CD1c-positive myeloid dendritic cell (primary cell): ENCODE results near the gene PSMD7.

Source experiments
- DNase-seq: peaks from one replicate; pipeline ENCODE4 v3.0.0-alpha.2; 2016; ENCODE audit errors: extremely low spot score

PSMD7 gene

DNA sequence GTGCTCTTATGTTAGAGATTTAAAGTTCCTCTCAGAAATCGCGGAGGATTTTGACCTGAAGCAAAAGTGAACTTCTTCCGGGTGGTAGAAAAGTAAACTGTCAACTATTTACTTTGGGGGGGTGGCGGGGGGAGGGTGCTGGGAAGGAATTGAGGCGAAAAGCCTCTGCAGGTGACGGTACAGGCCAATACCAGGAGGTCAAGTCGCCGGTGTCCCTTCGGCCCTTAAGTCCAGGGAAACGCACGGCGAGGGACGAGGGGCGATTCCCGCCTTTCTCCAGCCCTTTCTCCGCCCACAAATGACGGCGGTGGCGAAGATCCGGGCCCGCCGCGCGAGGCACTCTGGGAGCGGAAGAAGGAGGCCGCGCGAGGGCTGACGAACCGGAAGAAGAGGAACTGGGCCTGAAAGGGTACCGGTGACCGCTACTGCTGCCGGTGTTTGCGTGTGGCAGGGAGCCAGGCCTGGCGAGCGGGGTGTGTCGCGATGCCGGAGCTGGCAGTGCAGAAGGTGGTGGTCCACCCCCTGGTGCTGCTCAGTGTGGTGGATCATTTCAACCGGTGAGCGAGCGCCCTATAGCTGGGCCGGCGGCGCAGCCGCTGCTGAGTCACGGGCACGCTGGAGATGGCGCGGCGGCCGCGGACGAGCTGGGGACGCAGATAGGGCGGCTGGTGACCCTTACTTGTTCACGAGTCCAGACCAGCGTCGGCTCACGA, at the start of gene PSMD7:
PSMD7 (plus strand) TSS at position 383 of the 713 bp plus-strand sequence; CDS start at position 484, 101 bp downstream.
- peak; percentile 96 for DNase-seq

DNA sequence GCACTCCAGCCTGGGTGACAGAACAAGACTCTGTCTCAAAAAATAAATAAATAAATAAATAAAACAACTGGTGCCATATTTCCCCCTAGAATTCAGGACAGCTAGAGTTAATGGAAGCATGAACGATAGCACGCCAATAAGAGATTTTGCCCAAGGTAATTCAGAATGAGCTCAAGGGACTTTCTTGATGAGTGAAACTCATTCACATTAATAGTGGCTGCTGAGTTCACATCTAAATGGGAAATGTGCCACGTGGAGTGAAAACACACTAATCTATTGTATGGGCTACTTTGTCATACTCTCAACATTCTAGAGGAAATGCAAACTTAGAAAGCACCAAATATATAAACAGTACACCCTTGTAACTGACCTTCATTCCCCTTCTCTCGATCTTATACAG, 47.4 kb upstream of the PSMD7 start:
- no peak for DNase-seq

DNA sequence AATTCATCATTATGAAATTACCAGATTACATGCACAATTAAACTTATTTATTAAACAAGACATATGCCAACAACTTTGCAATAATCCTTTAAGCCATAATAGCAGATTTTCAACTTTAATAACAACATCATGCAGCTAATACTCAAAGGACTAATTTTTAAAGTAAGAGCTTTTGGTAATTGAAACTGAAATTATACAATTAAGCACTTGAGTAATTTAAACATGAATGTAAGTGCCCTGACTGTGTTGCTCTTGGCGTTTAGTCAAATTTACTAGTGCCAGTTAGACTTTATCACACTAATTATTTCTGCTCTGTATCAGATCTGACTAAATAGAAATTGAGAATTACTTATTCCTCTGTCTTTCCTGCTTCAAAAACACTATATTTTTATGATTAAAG, 46.8 kb upstream of the PSMD7 start:
- DNase-seq = no peak

DNA sequence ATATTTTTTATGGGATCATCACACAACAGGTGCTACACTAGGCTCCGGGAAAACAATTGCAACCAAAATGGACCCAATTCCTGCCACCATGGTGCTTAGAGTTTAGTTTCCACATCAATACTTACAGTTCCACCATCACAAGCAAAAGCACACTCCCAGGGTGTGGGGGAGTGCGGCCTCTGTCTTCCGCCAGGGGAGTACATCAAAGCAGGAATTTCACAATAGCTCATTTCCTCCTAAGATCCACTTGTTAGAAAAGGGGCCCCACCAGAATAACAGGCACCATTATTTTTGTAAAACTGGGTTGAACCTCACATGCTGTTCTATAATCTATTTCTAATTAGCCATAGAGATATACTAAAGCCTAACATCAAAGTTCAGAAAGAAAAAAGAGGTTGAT, 44.3 kb upstream of the PSMD7 start:
- no peak for DNase-seq

DNA sequence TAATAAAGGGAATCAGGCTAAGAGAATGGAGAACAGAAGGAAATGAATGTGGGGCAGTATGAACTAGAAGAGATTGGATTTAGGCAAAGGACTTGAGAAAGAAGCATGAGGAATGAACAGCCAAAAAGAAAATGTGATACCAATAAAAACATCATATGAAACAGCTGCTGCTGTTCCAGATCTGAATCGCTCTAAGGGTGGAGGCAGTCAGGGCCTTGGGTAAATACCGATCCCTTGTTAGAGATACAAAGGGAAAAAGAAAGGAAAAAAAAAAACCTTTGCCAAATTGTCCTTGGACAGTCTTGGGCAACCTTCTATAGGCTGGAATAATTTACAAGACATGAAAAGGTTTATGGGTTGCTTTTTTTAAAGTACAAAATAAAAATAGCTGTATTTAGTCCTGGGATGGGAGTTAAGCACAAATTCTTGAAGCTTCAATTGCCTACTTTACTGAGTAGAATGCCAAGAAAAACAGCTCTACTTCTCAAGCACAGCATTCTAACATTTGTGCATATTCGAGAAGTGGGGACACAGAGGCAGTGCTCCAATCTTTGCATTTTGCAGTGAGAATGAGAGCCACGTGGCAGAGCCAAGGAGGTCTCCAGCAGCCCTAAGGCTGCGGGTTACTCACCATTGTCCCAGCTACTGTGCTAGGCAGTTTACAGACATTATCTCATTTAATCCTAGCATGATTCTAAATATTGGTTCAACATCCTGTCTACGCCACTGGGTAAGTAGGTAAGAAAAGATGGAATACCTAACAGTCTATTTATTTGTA, 43.3 kb upstream of the PSMD7 start:
- DNase-seq = no peak

DNA sequence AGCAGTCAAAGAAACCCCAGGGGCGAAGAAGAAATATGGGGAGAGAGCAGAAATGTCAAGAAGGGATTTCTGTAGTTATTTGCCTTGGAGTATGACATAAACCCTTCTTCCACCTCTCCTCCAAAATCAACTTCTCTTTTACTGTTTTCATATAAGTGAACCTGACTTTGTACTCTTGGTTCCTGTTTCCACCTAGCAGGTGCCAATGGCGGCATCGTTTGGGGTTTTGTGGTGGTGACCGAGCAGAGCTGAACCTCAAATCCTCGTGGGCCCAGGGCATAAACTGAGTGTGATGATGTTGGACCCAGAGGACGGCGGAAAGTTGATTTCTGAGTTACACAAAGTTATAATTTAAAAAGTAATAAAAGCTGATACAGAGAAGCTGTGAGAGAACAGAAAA, 39.6 kb upstream of the PSMD7 start:
- DNase-seq = no peak

DNA sequence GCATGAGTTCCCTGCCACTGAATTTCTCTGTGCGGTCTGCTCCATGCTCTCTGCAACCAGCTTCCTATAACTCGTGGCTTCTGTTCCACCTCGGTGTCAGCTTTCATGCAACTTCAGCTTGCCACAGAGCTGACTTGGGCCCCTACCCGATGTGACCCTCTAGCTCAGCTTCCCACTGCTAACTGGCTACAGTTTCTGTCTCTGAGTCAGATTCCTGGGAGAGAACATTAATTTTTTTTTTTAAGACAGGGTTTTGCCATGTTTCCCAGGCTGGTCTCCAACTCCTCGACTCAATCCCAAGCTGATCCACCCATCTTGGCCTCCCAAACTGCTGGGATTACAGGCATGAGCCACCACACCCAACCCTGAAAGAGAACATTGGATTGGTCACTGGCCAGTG, 35.5 kb upstream of the PSMD7 start:
- DNase-seq = no peak

DNA sequence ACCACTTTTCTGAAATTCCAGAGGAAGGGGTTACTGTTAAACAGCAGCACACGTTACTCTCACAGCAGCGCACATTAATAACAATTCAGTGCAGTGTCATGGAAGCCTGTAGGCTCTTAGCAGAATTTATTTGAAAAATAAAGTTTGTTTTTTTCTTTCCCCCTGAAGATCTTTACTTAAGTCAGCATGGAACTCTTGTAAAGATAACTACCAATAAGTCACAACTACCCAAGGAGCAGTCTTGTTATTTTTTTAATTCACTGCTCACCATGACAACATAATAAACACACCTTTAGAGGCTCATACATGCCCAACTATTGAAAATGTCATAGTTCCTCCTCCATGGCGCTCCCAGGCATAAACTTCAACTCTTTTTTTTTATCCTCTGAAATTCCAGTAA, 31.8 kb upstream of the PSMD7 start:
- no peak for DNase-seq

DNA sequence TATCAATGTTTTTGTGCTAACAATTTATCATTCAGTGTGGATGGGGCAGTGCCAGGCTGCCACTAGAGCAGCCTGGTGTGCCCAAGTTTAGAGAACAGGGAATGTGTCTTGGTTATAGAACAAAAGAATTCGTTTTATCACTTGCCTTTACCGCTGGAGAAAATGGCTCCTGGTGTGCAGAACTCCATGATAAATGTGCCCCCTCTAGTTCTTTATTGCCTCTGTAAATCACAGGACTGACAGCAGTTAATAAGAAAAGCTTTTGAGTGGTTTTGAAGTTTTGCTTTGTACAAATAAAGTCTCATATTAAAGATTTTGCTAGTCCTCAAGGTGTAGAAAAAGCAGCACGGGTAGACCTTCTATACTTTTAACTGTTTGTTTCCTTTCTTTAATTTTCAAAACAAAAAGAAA, 28.2 kb upstream of the PSMD7 start:
- DNase-seq = no peak

DNA sequence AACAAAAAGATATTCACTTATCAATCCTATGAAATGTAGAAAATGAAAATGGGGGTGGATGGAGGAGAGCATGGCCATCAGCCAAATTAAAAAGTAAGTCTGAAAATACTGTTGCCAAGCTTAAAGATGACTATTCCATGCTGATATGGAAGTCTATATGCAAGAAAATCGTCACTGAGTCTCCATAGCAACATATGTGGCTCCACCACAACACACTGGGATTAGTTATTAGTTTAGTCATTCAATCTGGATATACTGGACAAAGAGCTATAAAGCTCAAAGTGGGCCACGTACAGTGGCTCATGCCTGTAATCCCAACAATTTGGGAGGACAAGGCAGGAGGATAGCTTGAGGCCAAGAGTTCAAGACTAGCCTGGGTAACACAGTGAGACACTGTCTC, 24.7 kb upstream of the PSMD7 start:
- no peak for DNase-seq

DNA sequence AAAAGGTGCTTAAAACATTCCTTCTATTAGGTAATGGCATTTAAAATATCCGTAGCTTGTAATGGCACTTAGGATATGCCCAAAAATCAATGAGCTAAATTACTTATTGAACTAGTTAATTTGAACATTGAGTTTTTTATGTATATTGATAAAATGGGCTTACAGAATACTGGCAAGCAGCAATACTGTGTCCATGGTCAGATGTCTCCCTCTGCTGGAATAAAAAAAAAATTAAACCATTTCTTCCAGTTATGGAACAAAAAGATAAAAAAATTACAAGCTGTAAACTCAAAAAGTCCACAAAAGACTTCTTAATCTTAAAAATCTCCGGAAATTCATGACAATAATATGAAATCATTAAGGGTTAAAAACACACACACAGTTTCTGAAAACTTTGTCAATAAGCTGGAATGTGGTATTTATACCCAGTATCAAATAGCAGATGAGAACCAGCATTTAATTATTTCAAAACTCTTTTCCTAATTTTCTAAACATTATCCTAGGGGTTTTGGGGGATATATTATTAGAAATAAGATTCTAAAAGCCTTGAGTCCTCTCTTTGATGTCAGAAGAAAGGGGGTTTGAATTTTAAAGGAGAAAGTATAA, 21.5 kb upstream of the PSMD7 start:
- DNase-seq = peak; percentile 9

DNA sequence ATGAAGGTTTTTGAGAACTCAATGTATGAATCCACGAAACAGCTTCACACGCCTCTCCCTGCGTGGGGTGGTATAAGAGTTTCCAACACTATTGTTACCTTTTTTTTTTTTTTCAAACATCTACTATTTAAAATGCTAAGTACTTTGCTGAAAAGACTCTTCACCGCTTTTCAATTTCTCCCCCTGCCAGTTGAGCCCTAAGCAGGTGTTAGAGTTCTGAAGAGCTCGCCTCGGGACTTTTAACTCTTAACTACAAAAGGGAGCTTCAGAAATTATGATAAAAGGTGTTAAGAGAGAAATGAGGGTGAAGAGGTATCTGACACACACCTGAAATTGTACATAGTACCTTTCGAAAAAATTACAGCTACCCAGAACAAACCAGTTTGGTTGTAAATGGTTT, 20.9 kb upstream of the PSMD7 start:
- DNase-seq = no peak

DNA sequence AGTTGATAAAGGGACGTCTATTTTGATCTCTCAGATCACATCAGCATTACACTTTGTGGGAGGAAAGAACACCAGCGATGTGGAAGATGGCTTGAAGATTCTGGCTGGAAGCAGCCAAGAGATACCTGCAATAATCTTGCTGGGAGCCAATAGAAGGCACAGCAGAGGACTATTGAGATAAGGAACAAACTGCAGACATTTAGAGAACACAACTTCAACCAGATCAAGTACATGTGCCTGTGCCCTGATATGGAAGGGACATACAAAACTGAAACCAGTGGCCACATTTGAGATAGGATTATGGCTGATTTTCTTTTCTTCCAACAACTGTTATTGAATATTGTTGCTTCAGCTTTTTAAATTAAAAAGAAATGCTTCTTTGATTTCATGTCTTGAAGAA, 18.6 kb upstream of the PSMD7 start:
- DNase-seq = no peak

DNA sequence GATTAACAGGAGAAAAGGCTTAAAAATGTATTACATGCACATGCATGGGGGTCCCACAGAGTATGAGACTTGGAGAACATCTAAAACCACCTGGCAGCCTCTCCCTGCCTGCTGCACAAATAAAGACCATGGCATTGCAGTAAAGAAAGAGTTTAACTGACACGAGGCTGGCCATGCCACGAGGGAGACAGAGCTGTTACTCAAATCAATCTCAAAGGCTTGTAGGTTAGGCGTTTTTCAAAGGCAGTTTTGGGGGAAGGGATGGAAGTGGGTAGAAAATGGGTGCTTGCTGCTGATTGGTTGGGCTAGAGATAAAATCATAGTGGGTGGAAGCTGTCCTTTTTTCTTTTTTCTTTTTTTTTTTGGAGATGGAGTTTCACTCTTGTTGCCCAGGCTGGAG, 17.3 kb upstream of the PSMD7 start:
- DNase-seq = no peak

DNA sequence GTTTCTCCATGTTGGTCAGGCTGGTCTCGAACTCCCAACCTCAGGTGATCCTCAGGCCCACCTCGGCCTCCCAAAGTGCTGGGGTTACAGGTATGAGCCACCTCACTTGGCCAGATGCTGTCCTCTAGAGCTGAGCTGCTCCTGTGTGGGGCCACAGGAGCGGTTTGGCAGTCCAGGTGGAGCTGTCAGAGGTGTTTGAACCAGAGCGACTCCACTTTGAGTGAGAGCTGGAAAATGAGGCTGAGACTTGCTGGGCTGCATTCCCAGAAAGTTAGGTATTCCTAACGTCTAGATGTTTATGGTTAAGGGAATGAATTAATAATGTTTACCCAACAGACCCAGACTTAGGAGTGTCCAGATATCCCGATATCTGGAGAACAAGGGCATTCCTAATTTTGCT, 16.8 kb upstream of the PSMD7 start:
- no peak for DNase-seq

DNA sequence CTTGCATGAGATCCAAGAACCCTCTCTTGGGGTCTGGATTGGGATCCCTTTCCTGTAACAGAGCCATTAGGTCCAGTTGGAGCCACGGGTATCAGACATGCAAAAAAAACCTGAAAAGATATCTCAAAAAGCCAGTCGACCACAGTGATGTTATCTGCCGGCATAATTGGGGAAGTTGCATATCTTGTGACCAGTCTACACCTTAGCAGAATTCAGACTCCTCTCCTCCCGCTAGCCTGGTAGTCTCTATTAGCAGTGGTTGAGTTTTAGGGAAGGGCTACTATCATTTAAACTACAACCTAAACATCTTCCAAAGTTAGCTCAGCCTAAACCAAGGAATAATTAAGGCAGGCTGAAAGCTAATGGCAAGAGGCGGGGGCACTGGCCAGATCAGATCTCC, 16.2 kb upstream of the PSMD7 start:
- no peak for DNase-seq

DNA sequence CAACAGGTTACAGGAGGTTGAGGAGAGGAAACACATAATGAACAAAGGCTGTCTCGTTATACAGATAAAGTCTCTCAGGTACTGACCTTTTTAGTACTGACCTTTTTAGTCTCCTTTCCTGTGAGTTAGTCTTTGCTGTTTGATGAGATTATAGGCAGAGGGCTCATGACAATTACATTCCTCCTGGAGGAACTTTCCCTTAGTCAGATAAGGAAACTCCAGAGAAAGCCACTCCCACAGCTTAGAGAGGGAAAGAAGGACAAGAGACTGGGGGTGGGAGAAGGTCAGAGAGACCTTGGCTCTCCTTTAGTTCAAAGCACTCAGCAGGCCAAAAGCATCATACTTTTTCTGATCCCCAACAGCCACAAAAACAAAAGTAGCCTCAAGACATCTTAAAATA, 15.3 kb upstream of the PSMD7 start:
- no peak for DNase-seq

DNA sequence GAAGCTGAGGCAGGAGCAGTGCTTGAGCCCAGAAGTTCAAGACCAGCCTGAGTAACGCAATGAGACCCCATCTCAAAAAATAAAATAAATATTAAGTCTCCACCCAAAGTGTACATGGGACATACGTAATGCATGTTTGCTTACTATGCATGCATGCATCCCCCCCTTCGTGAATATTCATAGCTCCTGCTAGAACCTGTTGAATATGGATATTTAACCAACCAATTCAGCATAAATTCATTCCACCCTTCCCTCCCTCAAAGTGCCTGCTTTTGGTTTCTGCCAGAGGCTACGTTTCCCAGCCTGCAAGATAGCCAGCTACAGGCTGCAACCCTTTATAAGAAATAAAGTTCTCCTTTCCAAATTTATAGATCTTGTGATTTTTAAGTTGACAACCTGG, 12.9 kb upstream of the PSMD7 start:
- DNase-seq = no peak

DNA sequence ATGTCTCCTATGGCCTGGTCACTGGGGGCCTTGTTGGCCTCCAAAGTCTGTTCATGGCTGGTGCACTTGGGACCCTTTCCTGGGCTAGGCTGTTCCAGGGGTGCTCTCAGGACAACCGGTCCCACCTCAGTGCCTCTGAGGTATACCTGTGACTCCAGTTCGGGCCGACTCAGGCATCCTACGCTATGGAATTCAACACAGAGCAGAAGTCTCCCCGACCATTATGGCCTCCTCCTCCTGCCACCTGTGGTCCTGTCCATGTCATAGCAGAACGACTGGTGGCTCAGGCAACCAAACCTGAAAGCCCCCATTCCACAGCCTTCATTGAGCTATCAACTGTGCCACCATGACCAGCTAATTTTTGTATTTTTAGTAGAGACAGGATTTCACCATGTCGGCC, 8.5 kb upstream of the PSMD7 start:
- no peak for DNase-seq

DNA sequence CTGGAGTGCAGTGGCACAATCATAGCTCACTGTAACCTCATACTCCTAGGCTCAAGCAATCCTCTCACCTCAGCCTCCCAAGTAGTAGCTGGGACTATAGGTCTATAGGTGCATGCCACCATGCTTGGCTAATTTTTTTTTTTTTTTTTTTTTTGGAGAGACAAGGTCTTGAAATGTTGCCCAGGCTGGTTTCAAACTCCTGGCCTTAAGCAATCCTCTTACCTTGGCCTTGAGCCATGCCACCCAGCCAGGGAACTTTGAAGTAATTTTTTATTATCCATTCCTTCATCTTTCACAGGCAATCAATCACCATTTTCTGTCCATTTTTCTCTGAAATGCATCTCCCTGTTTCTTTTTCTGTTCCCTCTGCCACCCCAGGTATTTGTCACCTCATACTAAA, 6.3 kb upstream of the PSMD7 start:
- DNase-seq = no peak

DNA sequence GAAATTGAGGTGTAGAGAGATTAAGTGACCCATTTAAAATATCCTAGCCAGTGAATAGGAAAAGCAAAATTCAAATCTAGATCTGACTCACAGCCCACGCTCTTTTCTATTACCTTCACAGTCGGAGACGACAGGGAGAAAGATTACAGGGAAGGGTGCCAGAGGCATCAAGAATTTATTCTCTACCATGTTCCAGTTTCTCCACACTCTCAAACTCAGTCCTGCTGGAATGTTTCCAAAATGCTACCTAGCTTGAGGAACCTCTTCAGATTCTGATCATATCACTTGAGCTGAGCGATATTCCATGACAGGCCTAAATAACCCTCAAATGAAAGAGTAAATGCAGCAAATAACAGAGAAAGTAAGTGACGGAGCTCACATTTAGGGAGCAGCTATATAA, 5.4 kb upstream of the PSMD7 start:
- DNase-seq = no peak

DNA sequence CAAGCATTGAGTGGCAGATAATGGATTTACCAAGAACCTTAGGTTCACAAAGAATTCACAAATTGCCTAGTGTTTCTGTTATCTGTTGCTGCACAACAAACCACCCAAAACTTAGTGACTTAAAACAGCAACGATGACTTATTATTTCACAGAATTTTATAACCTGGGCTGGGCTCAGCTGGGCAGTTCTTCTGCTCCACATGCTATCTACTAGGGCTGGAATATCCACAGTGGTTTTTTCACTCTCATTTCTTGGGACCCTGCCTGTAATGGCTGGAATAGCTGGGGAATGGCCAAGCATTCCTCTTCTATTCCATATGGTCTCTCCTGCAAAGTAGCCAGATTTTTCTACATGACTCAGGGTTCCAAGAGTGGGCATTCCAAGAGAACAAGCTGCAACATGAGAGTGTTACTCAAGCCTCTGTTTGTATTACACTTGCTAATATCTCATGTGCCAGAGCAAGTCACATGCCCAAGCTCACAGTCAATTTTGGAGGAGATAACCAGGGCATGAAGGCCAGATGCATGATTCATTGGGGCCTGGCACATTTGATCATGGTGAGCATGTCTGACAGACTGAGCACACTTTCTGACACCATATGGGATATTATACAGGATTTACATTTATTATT, 4.9 kb upstream of the PSMD7 start:
- no peak for DNase-seq

DNA sequence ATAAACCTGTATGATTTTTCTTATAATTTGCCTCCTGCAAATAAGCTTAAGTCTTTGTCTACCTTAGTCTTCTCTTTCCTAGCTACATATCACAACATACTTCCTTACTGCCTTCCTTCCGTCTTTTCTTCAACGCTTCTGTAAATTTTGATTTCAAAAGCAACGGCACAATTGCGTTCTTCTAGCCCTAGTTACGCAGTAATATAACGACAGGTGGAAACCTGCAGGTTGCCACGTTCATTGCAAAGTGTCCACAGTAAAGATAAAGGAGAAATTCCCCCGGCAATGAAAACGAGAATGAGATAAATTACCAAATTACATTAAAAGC, 546 bp upstream of the PSMD7 start:
- no peak for DNase-seq
